CD4-positive, alpha-beta T cell treated with Interleukin-1 beta for 1 hour (primary cell): ENCODE data around the gene SLC22A16.
"Not testable (repeated sequence)": the region's sequence is repeated elsewhere in the genome, so short reads cannot be mapped to it uniquely, and the experiment has no call there.

Source experiments
- DNase-seq, 2 donors: peaks; one replicate each; pipeline ENCODE4 v3.0.0-alpha.2; 2020 to 2022

Gene SLC22A16, protein sequence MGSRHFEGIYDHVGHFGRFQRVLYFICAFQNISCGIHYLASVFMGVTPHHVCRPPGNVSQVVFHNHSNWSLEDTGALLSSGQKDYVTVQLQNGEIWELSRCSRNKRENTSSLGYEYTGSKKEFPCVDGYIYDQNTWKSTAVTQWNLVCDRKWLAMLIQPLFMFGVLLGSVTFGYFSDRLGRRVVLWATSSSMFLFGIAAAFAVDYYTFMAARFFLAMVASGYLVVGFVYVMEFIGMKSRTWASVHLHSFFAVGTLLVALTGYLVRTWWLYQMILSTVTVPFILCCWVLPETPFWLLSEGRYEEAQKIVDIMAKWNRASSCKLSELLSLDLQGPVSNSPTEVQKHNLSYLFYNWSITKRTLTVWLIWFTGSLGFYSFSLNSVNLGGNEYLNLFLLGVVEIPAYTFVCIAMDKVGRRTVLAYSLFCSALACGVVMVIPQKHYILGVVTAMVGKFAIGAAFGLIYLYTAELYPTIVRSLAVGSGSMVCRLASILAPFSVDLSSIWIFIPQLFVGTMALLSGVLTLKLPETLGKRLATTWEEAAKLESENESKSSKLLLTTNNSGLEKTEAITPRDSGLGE

DNA sequence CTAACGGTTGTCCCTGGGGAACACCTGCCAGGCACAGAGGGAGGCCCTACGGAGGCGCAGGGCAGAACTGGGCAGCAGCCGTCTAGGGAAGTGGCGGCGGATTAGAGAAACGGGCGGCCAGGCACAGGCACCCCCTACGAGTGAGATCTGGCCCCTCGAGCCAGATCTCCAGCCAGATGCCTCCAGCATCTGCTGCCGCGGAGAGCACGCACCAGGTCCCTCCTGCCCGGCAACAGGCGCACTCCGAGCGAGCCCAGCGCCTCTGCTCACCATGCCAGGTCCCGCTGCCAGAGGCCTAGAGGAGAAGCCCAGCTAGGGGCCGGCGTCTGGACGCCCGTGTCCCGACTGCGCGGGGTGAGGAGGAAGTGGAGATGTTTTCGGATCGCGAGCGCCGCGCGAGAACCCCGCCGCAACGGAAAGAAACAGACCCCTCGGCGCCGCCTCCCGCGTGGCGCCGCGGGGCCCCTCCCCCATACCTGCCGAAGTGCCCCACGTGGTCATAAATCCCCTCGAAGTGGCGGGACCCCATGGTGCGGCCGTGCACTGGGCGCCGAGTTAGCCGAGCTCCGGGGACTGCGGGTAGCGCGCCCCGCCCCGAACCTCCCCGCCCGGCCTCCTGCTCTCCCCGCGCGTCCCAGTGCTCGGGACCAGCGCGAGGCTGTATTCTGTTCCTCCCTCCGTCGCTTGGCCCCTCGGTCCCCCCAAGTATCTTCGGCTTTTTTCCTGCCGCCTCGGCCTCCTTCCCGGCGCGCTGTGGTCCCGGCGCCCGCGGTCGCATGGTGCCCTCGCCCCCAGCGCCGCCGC is at the start of gene SLC22A16:
TSS of gene SLC22A16 (minus strand) at position 568 of the 804 bp plus-strand sequence. CDS start at position 529, 39 bp downstream.
- no peak for DNase-seq

DNA sequence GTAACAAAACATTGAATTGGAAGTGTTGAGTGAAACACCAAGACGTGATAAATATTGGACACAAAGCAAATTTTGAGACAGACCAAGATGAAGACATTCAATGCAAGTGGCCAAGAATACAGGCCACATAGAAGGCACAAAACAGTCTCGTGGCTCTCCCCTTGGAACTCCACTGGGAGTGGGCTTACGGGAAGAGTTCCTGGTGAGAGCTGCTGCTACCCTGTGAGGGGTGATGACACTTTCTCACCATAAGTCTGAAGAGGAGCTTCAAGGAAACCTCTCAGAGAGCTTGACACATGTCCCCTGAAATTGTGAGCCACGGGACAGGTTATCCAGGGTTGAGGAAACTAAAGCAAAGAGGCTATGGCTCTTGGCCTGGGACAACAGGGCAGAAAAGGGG is 48.6 kb upstream of the SLC22A16 start:
- no peak for DNase-seq

DNA sequence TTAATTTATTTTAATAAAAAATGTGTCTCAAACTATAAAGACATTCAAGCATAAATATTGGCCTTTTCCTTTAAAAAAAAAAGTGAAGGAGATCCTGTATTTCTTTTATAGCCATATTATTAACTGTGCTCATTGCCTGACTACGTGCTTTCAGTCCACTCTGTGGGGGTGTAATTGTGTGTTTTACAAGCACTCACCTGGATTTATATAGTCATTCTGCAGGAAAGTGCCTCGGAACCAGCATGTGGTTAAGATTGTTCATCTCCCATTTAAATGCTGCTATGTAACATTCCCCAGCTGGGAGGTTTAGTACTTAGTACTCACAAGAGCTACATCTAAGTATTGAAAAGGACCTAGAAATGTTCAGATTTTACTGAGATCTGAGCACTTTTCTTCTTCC is 47.9 kb upstream of the SLC22A16 start:
- DNase-seq: no peak

DNA sequence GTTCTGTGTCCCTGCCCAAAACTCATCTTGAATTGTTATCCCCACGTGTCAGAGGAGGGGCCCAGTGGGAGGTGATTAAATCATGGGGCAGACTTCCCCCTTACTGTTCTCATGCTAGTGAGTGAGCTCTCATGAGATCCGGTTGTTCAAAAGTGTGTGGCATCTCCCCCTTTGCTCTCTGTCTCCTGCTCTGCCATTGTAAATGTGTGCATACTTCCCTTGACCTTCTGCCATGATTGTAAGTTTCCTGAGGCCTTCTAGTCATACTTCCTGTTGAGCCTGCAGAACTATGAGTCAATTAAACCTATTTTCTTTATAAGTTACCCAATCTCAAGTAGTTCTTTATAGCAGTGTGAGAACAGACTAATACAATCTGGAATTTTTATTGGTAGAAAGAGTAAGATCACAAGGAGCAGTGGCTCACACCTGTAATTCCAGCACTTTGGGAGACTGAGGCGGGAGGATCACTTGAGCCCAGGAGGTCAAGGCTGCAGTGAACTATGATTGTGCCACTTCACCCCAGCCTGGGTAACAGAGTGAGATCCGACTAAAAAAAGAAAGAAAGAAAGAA is 47.1 kb upstream of the SLC22A16 start:
- DNase-seq: no peak

DNA sequence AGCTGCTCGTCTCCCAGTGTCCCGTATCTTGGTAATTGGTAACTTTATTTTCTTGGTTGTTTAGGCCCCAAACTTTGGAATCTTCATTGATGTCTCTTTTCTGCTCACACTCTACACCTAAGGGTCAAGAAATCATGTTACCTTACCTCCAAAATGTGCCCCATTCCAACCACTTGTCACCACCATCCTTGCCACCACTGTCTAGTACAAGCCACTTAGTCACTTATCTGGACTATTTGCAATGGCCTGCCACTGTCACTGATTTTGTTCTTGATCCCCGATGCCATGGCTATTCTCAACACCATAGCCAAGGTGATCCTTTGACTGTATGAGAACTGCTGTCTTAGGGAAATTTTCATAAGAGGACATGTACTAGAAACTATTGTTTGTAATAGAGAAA is 46.0 kb upstream of the SLC22A16 start:
- DNase-seq: no peak

DNA sequence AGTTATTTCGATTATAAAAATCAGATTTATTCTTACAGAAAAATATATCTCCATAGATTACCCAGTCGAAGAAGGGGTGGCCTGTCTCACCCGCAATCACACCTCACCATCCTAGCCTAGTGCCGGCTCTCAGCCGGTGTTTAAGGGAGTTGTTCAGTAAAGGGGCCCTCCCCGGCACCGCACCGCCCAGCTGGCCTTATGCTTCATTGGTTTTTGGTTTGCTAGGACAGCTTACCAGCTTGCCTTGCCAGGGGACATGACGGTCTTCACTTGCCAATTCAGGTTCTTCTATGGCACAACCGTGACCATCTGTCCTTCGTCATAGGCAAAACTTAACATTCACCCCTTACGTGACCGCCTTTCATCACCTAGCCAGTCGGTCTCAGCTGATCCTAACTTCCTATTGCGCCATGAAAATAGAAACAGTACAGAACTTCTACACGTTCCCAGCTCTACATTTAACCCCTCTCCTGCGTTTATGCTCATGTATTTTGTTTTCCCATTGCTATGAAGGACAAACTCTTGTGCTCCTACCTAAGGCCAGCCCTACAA is 44.7 kb upstream of the SLC22A16 start:
- no peak for DNase-seq

DNA sequence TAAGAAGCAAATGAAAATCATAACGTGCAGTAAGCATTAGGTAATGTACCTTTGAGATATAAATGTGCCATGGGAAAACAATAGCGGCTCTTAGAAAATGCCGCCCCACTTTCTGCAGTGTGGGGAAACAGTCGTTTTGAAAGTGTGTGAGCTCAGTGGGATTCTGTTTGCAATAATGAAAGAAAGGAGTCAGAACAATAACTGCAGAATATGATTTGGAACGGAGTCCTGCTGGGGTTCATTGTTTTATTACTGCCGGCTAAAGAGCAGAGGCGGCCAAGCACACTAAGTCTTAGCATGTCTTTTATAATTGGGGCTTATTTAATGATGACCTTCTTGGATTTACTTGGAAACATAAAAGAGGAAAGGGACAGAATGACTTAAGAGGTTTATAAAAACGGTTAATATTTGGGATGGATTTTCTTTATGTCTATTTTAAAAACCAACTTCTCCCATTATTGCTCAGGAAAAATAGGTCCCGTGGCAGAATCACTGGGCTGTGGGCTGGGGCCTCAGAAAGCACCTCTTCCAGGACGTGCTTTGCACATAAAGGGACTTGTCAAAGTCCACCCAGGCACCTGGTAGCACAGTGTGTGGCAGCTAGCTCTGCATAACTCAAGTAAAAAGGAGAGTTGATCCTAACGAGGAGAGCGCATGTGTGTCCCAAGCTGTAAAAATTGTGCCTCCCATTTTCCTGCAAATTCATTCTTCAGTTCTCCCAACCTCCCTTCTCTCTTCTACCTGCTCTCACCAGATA is 44.0 kb upstream of the SLC22A16 start:
- no peak for DNase-seq

DNA sequence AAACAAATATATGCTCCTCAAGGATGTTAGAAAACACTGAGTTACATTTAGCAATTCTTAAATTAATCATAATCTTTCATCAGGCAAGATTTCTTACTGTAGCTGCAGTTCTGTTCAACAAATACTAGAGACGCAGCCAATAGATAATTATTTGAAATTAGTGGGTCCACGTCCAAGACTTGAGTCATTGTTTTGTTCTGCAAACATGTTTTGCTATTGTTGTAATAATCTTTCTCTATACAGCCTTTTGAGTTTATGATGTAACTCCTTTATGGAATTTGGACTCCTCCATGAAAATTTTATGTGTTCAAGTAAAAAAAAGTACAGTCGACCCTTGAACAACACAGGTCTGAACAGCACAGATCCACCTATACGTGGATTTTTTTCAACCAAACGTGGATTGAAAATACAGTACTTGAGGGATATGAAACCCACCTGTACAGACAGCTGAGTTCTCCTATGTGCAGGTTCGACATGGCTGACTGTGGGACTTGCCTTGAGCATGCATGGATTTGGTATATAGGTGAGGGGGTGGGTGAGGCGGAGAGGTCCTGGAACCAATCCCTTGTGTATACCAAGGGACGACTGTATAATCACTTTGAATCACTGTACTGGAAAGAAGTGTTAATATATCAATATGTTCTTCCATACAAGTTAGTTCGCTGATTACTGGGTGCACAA is 41.3 kb upstream of the SLC22A16 start:
- no peak for DNase-seq

DNA sequence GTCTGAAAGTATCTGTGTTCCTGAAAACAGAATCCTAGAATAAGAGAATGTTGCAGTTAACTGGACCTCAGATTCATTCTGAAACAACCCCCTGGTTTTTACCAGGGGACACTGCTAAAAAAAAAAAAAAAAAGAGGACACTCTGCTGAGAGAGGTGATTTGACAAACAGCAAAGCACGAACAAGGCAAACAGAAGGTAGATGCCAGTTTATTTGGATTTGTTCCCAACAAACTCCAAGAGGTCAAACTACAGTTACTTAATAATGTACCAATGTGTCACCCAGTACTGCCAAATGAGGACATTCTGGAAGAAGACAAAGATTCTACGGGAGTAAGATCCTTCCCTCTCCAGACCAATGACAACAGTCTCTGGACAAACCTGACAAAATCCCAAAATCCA is 40.6 kb upstream of the SLC22A16 start:
- no peak for DNase-seq

DNA sequence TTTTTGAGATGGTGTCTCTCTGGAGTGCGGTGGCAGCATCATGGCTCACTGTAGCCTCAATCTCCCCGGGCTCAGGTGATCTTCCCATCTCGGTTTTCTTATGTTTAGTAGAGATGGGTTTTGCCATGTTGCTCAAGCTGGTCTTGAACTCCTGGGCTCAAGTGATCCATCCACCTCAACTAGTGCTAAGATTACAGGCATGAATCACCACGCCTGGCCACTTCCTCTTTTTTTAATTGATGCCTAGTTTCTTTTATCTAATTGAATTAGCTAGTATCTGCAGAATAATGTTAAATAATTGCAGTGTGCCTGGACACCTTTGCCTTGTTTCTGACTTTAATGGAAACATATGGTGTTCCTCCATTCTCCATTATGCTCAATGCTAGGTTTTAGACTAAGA is 38.4 kb upstream of the SLC22A16 start:
- no peak for DNase-seq

DNA sequence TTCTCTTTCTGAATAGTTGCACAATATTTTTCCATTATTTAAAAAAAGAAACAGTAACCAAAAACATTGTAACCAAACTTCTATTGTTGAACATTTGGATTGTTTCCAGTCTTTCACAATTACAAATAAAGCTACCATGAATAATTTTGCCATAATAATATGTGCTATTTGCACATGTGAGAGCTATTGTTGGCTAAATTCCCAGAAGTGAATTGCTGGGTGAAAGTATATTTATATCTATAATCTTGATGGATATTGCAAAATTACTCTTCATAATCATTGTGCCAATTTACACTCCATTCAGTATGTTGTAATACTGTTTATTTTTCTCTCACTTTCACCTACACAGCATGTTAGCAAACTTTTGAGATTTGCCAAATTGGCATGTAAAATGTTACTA is 36.6 kb upstream of the SLC22A16 start:
- no peak for DNase-seq

DNA sequence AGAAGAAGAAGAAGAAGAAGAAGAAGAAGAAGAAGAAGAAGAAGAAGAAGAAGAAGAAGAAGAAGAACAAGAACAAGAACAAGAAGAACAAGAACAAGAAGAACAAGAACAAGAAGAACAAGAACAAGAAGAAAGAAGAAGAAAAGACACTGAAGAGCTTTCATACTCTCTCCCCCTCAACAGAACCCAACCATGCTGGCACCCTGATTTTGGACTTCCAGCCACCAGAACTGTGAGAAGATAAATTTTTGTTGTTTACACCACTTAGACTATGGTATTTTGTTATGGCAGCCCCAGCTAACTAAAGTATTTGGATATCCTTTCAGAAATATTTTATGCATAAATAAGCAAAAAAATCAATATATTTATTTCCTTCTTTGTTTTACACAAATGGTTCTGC is 36.1 kb upstream of the SLC22A16 start:
- DNase-seq: not testable (repeated sequence)

DNA sequence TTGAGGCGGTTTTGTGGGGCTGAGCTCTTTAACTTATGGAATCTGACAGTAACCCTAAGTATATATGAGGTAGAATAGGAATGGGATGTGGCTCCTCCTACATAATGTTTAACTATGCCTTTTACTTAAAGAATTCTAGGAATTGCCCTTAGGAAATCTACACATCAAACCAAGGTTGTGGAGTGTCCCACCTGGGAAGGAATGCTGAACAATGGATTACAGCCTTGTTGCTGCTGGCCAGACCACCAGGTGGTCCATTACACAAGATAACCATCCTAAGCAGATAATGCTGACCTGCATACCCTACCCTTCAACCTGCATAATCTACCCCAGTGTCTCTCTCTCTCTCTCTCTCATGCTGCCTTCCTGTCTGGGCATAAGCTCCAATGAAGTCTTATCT is 35.0 kb upstream of the SLC22A16 start:
- no peak for DNase-seq

DNA sequence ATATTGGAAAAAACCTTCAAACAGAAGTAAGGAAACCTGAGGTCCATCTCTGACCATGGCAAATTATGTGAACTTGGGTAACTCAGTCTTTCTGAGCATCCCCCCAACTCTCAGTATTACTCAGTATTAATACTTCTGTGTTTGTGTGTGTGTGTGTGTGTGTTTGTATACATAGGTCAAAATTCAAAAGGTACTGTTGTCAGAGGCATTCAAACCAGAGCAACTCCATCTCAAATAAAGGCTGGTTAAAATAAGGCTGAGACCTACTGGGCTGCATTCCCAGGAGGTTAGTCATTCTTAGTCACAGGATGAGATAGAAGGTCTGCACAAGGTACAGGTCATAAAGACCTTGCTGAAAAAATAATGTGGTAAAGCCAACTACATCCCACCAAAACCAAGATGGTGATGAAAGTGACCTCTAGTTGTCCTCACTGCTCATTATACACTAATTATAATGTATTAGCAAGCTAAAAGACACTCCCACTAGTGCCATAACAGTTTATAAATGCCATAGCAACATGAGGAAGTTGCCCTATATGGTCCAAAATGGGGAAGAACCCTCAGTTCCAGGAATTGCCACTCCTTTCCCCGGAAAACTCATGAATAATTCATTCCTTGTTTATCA is 33.3 kb upstream of the SLC22A16 start:
- no peak for DNase-seq

DNA sequence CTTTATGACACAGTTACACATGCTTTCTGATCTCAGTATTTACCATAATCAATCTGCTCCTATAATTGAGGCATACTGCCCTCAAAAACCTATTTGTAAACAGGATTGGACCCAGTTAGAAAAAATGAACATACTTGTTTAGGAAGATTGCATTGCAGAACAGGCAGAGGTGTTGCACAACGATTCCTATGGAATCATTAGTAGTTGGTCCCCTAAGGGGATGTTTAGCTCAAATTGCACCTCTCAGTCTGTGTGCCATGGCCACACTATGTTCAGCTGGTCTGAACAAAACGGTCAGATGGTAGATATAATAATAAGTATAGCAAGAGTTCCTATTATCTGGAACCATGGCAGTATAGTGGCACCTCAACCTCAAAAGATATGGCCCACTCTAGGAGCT is 28.5 kb upstream of the SLC22A16 start:
- DNase-seq: not testable (repeated sequence)

DNA sequence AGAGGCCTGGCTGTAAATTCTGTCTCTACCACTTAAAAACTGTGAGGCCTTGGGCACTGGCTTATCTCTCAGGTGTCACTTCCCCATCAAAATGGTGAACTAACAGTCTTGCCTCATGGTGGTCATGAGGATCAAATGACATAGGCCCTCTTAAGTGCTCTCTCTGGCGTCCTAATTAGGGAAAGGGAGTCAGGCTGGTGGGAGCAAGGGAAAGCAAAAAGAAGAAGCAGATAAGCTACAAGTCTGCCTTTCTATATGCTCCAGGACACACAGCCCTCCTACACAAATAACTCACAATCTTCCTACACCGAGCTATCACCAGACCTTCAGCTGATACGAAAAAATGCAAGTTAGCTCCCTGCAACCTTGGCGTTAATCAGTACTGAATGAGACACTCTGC is 19.5 kb upstream of the SLC22A16 start:
- no peak for DNase-seq

DNA sequence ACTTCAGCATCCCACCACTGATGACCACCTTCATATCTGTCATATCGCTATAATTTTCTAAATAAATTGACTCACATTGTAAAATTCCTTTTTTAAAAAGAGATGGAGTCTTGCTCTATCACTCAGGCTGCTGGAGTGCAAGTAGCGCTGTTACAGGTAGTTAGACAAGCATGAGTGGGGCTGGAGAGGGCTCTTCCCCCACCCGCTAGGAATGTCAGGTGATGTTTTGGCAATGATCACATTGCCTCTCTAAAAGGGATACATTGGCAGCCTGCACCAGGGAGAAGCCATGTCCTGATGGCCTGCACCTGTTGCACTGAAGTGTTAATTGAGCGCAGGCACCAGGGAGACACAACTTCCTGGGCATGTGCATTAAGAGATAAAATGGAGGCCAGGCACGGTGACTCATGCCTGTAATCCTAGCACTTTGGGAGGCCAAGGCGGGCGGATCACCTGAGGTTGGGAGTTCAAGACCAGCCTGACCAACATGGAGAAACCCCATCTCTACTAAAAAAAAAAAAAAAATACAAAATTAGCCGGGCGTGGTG is 16.9 kb upstream of the SLC22A16 start:
- DNase-seq: no peak

DNA sequence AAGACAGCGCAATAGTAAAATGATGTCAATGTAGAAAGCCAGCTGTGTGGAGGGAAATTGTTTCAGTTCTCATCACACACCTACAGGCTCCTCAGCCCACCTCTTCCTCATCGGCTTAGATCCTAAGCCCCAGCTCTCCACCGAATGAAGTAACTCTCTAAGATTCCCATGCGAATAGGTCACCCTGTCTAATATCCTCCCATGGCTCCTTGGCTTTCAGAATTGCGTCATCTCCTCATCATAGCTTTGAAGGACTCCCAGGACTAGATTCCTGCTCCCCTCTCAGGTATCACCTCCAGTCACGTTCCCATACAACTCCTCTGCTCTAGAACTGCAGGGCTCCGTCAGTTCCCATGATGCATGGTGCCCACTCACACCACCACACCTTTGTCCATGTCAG is 16.2 kb upstream of the SLC22A16 start:
- no peak for DNase-seq

DNA sequence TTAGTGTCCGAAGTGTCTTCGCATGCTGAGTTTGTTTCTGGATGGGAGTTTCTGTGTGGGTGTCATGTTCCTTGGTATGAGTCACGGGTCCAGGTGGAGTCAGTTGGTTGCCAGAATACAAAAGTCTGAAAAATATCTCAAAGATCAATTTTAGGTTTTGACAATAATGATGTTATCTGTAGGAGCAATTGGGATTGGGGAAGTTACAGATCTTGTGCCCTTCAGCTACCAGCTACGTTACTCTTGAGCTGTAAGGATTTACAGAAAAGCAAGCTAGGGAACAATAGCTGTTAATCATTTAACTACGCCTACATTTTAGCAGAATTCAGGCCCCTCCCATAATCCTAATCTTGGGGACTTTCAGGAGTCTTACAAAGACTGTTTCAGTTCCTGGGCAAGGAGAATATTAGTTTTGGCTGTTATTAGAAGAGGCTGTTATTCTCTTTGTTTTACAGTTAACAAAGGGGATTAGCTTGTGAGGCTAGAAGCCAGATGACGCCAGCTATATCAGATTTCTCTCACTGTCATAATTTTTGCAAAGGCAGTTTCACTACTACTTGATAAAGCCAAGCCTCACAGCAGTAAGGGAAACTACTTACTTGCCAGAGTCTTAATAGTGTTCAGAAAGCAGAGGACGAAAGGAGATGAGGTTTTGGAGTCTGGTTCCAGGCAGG is 15.4 kb upstream of the SLC22A16 start:
- DNase-seq: no peak

DNA sequence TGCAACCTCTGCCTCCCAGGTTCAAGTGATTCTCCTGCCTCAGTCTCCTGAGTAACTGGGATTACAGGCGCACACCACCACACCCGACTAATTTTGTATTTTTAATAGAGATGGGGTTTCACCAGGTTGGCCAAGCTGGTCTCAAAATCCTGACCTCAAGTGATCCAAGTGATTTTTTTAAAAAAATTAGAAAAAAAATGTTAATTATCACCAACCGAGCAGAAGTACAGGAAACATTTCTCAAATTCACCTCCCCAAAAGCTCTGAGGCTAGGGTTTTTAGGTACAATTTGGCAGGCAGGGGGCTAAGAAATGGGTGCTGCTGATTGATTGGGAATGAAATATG is 14.9 kb upstream of the SLC22A16 start:
- no peak for DNase-seq

DNA sequence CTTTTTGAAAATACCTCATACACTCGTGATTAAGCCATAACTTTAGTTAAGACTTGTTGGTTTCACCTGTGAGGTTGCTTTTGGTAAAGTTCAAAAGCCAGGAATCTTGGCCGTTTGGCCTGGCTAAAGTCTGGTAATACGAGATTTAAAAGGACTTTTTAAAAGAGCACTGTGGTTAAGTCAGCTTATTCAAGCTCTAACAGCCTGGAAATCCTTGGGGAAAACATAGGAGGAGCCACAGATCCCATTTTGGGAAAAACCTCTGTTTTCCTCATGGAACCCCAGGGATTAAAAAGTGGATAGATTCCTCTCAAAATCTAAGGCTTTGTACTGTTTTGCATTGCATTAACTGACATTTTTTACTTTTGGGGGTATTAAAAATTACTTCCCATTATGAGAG is 13.7 kb upstream of the SLC22A16 start:
- no peak for DNase-seq
